GM15510 (cell line): Measurements from ENCODE around the gene THSD8.

Experiments used
- POLR2A ChIP-seq: IDR thresholded peaks from 3 replicates; pipeline ENCODE4 v1.6.1; 2011; ENCODE audit warnings: borderline replicate concordance; ENCODE audit not compliant: insufficient read length; ENCODE audit errors: extremely low read depth

Gene THSD8

DNA sequence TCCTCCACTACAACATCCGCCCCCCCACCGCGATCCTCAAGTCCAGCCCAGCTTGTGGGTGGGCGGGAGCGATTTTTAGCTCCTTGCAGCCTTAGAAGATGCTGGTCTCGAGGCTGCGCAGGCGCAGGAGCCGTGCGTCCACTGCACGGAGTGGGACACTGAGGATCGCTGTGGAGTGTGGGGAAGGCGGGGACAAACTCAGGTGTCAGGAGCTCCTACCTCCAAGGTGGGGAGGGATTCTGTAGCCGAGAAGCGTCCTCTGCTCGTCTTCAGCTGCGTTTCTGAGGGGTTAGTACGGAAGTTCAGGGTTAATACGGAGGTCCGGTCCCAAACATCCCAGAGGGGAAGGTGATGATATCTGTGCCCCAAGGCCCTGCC, 32.7 kb downstream of the THSD8 start, which contains the start of gene RTBDN:
TSS of gene RTBDN (minus strand) at position 14 of the 378 bp plus-strand sequence. CDS start 4,600 bp downstream, outside the sequence.
- no peak for TF ChIP-seq POLR2A

DNA sequence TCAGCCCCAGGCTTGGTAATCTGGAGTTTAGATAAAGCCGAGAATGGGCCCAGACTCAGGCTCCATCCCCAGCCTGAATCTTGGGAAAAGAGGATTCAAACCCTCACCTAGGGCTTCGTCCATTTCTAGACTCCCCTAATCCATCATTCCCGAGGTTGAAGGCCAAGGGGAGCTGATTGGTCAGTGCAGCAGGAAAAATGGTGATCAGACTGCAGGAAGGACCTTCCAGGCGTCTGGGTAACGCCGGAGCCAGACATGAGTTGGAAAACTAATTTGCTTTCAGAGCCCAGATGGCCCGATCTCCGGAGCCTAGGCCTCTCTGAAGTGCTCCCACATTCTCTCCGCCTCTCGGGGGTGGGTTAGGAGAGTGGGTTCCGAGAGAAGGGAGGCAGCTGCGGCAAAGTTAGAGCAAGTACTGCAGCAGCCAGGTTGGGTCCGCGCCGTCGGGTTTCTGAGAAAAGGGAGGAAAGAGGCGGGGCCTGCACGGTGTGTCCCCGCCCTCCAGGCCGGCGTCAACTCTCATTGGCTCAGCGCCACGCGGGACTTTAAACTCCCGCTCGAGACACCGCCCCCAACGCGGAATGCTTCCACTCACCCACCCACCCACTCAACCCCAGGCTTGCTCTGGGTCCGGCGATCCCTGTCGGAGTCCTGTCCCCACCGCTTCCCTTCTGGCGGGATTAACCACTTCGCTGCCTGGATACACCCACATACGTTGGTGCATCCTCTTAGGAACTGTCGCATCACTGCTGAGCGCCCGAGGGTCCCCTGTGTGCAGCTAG, 33.3 kb downstream of the THSD8 start:
- TF ChIP-seq POLR2A: no peak

DNA sequence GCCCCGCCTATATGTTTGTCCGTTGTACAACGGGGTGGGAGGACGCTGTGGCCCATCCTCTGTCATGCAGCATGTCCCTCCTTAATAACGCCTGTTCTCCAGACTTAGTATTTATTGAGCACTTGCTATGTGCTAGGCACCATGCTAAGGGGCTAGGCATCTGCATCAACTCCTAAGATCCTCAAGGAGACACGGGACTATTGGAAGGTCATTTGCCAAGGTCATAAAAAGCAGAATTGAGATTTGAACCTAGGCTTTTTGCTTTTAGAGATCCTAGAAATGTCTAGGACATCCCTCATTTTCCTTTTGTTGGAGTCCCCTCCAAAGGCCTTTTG, 34.6 kb downstream of the THSD8 start:
- TF ChIP-seq POLR2A: no peak

DNA sequence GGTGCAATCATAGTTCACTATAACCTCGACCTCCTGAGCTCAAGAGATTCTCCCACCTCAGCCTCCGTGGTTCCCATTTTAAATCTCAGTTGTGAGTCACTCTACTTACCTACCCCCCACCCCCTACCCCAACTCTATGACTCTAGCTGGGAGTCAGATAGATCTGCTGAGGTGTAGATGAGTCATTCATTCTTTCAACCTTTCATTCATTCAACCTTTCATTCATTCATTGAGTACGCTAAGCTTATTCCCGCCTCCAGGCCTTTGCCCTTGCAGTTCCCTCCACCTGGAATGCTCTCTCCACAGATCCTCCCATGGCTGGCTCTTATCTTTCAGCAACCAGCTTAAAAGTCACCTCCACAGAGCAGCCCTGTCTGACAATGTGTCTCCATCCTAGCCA, 35.4 kb downstream of the THSD8 start:
- TF ChIP-seq POLR2A: no peak

DNA sequence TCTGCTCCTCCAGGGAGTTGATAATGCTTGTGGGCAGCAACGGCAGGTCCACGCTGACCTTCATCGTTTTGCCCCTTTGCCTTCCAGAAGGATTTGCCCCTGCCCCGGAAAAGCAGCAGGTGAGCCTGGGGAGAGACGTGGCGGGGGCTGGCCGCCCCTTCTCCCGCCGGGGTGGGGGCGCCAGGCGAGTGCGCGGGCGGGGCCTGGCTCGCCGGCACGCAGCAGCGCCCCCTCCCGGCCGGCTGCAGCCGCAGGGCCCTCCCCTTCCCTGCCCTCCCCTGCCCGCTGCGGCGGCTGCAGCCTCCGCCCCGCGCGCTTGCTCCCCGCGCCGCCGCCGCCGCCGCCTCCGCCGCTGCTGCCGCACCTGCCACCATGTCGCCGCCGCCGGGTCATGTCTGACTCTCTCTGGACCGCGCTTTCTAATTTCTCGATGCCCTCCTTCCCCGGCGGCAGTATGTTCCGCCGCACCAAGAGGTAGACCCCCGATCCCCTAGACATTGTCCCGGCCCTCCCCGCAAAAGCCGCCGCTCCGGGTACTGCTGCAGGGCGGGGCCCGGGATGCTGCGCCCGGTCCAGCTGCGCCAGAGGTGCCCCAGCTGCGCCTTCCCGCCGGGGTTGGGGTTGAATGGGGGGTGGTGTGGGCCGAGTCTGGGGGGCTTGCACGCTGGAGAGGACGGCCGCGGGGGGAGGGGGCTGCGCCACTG, 36.5 kb downstream of the THSD8 start, which contains the start of gene MAST1:
TSS of gene MAST1 (plus strand) at position 334 of the 704 bp plus-strand sequence. CDS start at position 392, 58 bp downstream.
- no peak for TF ChIP-seq POLR2A

DNA sequence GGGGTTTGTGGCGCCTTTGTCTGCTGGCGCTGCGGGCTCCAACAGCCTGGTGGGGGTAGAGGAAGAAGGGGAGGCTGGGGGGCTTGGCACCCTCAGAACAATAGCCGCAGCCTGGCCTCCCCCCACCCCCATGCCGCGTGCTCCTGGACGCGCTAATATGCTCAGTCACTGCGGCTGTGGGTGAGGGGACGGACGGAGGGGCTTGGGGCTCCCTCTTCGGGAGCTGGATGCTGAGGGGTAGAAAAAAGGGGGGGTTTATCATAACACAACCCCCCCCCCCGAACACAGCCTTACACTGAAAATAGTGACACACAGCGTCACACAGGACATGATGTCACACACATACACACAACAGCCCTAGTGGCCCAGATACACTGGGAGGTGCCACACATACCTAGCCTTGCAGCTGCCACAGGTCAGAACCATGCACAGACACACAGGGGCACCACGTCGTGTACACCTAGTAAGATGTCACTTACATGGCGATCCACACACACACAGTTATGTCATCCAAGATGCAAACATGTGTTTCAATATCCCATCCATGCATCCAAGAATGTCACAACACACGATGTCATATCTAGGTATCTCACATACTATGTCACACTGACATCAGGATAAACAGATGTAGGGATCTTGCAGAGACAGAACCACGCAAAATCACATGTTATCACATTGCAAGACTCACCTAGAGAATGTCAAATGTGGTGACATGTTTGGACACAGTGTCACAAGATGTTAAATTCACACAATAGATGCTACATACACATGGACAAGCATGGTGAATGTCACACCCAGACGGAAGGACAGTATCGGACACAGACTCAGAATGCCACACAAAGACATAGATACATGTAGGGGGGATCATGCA, 37.3 kb downstream of the THSD8 start:
- TF ChIP-seq POLR2A: no peak

DNA sequence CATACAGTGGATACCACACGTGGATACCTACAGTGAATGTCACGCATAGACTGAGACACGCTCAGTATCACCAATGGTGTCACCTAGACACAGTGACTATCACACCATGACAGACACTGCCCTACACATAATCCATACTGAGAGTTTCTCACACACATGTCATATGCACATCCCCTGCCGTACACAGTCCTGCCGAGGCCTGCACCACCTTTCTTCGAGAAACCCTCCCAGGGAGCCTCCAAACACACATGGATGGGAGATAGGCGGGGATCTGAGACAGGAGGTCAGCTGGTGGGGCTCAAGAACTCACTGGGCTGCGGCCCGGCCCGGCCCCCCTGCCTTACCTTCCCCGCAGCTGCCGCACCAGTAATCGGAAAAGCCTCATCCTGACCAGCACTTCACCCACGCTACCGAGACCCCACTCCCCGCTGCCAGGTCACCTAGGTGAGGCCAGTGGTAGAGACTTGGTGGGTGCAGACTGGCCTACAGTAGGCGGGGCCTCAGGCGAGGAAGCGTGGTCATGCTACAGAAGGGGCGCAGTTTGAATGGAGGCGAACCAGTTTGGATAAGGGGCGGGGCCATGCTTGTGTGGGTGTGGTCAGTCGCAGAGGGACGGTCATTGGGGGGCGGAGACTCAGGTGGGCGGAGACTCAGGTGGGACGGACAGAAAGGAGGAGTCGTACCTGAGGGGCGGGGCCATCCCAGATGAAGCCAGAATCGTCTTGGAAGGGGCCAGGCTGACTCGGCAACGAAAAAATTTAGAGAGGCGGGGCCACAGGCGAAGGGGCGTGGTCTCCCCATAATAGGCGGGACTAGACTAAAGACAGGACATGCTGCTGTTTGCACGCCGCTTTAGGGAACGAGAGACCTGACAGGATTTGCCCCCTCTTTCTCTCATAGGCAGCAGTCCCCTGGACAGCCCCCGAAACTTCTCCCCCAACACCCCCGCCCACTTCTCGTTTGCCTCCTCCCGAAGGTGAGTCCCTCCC, 38.5 kb downstream of the THSD8 start:
- no peak for TF ChIP-seq POLR2A

DNA sequence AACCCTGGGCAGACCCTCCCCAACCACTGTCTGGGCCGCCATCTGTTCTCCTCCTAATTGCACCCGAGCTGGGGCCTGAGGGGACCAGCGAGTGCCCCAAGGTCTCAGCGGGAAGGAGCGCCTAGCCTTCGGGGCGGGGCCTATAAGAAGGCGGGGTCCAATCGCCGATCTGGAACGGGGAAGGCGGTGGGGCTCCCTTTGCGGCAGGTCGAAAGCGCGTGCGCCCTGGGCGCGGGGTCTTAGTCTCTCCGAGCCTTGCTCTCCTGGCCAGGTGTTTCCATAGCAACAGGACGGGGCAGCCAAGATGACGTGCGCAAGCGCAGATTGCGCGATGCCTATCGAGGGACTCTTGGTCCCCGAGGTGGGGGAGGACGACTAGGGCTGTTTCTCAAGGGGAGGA, 39.2 kb downstream of the THSD8 start:
- no peak for TF ChIP-seq POLR2A

DNA sequence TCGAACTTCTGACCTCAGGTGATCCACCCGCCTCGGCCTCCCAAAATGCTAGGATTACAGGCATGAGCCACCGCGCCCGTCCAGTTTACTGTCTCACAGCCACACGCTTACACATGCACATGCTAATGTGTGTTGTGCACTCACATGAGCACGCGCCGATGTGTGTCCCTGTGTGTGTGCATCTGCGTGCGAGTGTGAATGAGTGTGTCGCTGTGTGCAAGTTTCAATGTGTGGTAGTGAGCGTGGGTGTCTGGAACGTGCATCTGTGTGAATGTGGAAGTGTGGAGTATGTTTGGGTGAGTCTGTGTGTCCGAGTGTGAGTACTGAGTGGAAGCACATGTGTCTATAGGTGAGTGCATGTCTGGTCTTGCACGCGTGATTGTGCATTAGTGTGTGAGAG, 40.6 kb downstream of the THSD8 start:
- TF ChIP-seq POLR2A: no peak

DNA sequence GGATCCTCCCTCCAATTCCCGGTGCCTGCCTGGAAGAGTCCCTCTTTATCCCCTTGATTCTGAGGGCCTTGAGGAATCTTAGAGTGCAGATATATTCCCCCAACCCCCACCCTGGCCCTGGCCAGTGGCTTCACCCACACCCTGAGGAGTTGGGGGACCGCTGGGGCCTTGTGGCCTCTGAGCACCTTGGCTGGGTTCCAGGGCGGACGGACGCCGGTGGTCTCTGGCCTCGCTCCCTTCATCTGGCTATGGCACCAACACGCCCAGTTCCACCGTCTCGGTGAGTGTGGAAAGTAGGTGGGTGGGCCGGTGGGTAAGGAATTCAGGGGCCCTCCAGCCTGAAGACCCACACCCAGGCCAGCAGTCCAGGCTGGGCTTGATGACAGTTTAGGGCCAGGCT, 41.5 kb downstream of the THSD8 start:
- no peak for TF ChIP-seq POLR2A

DNA sequence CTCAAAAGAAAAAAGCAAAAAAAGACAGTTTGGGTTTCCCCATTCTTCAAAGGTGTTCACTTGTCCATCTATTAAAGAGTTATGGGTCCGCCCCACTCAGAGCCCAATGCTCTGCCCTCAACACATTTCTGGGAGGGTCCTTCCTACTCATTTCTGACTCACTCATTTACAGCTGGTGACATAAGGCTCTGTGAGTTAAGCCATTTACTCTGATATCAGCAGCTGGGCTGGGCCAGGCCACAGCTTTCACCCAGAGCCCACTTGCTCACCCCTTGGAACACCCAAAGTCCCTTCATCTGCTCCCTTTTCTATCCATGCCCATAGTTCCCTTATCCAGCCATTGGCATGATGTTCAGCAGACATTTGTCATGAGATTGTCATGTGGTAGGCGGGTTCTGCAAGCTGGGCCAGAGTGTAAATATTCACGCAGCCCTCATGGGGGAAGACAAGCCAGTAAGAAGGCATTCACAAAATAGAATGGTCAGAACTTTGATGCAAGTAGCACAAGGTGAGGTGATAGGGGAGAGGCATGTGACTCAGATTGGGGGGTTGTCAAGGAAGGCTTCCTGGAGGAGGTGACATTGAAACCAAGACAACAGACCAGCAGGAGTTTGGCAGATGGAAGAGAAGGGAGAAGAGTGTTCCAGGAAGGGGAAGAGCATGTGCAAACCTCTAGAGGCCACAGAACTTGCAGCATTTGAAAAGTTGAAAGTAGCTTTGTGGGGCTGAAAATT, 42.3 kb downstream of the THSD8 start:
- TF ChIP-seq POLR2A: no peak

DNA sequence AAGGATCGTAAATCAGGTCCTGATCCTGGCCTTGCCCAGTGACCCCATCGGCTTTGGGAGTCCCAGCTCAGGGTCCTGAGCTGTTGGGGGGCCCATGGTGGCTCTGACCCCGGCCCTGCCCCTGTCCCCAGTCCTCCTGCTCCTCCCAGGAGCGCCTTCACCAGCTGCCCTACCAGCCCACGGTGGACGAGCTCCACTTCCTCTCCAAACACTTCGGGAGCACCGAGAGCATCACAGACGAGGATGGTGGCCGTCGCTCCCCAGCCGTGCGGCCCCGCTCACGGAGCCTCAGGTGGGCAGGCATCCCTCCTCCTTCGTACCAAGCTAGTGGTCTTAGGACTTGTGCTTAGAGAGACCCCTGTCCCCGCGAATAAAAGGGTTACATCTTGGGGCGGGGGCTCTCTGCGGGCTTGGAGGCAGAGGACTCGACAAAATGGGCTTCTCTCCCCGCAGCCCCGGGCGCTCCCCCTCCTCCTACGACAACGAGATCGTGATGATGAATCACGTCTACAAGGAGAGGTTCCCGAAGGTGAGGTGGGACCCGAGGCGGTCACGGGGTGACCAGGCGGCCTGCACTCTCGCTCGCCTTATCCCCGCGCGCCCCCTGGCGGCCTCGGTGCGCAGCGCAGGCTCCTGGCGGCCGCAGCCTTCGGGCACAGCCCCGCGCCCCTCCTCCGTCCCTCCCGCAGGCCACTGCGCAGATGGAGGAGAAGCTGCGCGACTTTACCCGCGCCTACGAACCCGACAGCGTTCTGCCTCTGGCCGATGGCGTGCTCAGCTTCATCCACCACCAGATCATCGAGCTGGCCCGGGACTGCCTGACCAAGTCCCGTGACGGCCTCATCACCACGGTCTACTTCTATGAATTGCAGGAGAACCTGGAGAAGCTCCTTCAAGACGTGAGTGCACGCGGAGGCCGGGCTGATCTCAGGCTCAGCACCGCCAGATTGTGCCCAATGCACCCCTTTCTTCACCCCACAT, 45.6 kb downstream of the THSD8 start:
- no peak for TF ChIP-seq POLR2A
